Measurements from ENCODE around the gene XAGE3. TPM values are rescaled to one million over a fixed set of nuclear protein-coding genes. Genes with fewer than 3 reads are reported as not detected.
"Not testable (repeated sequence)": the region's sequence is repeated elsewhere in the genome, so short reads cannot be mapped to it uniquely, and the experiment has no call there.

XAGE3 gene, protein sequence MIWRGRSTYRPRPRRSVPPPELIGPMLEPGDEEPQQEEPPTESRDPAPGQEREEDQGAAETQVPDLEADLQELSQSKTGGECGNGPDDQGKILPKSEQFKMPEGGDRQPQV
- total RNA-seq = not detected in 2 replicates
- long read RNA-seq = 0 reads

DNA sequence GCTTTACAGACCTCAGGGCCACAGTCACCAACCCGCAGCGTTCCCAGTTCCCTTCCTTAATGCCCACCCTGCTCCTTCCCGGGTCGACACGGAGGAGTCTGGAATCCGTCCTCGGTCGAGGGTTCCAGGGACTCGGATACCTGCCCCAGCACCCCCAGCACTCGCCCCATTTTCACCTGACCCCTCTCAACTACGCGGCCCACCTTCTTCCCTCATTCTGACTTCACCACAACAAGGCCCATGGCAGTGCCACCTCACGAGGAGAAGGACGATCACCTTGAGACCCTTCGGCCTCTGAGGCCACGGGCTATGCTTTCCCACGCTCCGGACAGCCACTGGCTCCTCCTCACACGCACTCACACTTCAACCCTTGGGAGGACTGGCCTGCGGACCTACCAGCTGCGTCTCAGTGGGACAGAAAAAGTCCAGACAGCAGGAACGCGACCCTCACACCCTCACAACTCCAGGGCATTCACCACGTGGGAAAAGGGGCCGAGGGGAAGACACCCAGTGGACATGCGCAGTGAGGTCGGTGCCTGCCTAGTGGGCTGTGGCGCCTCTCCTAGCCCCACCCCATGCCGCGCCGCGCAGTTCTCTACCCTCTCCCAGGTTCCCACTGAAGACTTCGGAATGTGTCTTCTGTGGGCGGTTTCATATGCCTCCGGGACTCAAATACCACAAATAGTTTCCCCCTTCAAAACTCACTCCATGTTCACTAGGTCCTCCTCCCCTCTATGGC, at the start of gene XAGE3:
TSS of gene XAGE3 (minus strand) at position 474 of the 739 bp plus-strand sequence. CDS start 950 bp downstream, outside the sequence.
- TF ChIP-seq, protein P1, sequence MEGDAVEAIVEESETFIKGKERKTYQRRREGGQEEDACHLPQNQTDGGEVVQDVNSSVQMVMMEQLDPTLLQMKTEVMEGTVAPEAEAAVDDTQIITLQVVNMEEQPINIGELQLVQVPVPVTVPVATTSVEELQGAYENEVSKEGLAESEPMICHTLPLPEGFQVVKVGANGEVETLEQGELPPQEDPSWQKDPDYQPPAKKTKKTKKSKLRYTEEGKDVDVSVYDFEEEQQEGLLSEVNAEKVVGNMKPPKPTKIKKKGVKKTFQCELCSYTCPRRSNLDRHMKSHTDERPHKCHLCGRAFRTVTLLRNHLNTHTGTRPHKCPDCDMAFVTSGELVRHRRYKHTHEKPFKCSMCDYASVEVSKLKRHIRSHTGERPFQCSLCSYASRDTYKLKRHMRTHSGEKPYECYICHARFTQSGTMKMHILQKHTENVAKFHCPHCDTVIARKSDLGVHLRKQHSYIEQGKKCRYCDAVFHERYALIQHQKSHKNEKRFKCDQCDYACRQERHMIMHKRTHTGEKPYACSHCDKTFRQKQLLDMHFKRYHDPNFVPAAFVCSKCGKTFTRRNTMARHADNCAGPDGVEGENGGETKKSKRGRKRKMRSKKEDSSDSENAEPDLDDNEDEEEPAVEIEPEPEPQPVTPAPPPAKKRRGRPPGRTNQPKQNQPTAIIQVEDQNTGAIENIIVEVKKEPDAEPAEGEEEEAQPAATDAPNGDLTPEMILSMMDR (conservative IDR thresholded peaks at IDR 0.05) = no peak
- Mint-ChIP-seq H3K4me1 (no peaks in the 10 kb centered on the region), H3K27ac (ENCODE audit: unreplicated experiment) (no peak within 1 kb of the TSS), H3K27me3 (ENCODE audit: low read depth) (peaks cover 60% of the 10 kb centered on the region), H3K36me3 (ENCODE audit: low read depth) (no peaks in the 10 kb centered on the region), H3K9me3 (no peaks in the 10 kb centered on the region), H3K4me3 (no peak within 1 kb of the TSS)
- no peak for DNase-seq (ENCODE audit: low read depth, low spot score)

DNA sequence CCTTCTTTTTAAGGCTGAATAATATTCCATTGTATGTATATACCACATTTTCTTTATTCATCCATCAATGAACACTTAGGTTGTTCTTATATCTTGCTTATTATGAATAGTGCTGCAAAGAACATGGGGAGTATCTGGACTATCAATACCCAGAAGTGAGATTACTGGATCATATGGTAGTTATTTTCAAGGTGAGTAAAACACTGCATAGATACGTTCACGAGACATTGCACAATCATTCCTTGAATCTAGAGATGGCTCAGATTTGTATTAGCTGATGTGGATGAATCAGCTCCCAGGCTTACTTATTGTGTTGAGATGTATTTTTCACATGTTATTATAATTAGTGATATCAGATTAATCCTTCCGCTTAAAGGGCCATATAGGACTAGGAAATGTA, 46.8 kb upstream of the XAGE3 start:
- H3K36me3 Mint-ChIP-seq (ENCODE audit: low read depth); H3K4me3 Mint-ChIP-seq; H3K4me1 Mint-ChIP-seq; H3K27me3 Mint-ChIP-seq (ENCODE audit: low read depth); DNase-seq (ENCODE audit: low read depth, low spot score); H3K9me3 Mint-ChIP-seq; H3K27ac Mint-ChIP-seq (ENCODE audit: unreplicated experiment): not testable (repeated sequence)

DNA sequence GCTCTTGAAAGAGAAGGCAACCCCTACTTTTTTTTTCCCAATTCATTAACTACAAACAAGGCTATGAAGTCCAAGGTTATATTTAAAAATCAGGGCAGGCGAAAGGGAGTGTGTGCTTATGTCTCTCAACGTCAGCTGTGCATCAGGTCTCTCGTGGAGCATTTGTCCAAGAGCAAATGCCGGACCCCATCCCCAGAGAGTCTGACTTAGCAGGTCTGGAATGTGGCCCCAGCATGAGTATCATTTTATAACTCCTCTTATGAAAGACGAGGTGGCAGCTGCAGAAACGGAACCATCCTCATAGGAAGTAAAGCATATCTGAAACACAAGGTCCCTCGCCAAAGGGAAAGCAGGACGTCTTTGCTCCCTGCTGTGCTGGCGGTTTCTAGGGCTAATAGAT, 45.8 kb upstream of the XAGE3 start:
- not testable (repeated sequence) for H3K36me3 Mint-ChIP-seq (ENCODE audit: low read depth); DNase-seq (ENCODE audit: low read depth, low spot score); H3K4me1 Mint-ChIP-seq; H3K27me3 Mint-ChIP-seq (ENCODE audit: low read depth); H3K4me3 Mint-ChIP-seq; H3K9me3 Mint-ChIP-seq; H3K27ac Mint-ChIP-seq (ENCODE audit: unreplicated experiment)

DNA sequence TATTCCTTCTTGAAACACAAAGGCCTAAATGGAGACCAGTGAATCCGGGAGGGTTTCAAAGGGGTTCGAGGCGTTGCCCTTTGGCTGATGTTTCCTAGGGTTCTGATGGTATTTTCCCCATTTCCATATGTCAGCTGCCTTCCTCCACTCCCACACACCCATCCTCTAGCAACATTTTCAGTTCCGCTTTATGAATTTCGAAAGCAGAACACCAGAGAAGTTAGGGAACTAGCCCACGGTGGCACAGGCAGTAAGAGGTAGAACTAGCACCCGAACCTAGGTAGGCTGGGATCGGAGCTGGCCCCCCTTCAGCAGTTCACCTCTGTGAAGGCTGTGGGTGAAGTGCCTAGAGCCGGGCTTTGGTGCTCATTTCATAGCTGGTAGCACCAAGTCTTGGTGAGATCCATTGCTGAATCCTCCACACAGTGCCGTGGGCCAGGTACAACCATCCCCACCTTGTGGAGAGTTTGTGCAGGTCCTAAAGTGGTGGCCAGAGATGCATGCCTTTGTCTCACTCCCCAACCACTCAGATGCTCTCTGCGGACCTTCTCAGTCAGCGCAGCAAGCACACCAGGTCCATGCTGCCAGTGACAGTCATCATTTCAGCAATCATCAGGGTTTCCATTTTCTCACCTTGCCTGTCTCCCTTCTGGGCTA, 41.6 kb upstream of the XAGE3 start:
- H3K9me3 Mint-ChIP-seq; H3K27ac Mint-ChIP-seq (ENCODE audit: unreplicated experiment); H3K27me3 Mint-ChIP-seq (ENCODE audit: low read depth); DNase-seq (ENCODE audit: low read depth, low spot score); H3K4me3 Mint-ChIP-seq; H3K36me3 Mint-ChIP-seq (ENCODE audit: low read depth); H3K4me1 Mint-ChIP-seq: not testable (repeated sequence)

DNA sequence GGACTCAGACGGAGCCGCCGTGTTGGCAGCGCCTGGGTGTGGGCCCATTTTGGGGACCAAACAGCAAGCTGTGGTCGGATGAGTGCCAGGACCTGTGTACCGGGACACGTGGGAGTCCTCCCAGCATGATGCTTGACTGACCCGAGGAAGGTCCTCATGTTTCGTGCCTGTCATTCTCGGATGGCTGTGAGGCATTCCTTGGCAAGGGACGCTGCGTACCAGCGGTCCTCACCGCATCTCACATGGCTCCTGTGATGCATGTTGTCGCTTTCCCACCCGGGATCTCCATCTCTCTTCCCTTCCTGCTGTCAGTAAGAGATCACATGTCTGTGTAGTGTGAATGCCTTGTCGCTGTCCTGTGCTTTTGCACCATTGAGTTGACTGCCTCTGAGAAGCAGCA, 40.0 kb upstream of the XAGE3 start:
- not testable (repeated sequence) for H3K27ac Mint-ChIP-seq (ENCODE audit: unreplicated experiment); H3K36me3 Mint-ChIP-seq (ENCODE audit: low read depth); H3K27me3 Mint-ChIP-seq (ENCODE audit: low read depth)

DNA sequence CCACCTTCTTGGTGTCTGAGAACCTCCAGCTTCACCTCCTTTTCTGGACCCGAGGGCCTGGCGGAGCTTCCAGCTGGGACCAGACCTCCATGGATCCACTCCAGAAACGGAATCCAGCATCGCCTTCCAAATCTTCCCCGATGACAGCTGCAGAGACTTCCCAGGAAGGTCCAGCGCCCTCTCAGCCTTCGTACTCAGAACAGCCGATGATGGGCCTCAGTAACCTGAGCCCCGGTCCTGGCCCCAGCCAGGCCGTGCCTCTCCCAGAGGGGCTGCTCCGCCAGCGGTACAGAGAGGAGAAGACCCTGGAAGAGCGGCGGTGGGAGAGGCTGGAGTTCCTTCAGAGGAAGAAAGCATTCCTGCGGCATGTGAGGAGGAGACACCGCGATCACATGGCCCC, 39.3 kb upstream of the XAGE3 start:
- H3K27ac Mint-ChIP-seq (ENCODE audit: unreplicated experiment); H3K27me3 Mint-ChIP-seq (ENCODE audit: low read depth); H3K4me3 Mint-ChIP-seq; H3K9me3 Mint-ChIP-seq; H3K4me1 Mint-ChIP-seq; H3K36me3 Mint-ChIP-seq (ENCODE audit: low read depth); DNase-seq (ENCODE audit: low read depth, low spot score): not testable (repeated sequence)

More for the DNA sequence above, 40.0 kb upstream of the XAGE3 start:
- DNase-seq (ENCODE audit: low read depth, low spot score); H3K4me3 Mint-ChIP-seq; H3K4me1 Mint-ChIP-seq; H3K9me3 Mint-ChIP-seq: not testable (repeated sequence)

DNA sequence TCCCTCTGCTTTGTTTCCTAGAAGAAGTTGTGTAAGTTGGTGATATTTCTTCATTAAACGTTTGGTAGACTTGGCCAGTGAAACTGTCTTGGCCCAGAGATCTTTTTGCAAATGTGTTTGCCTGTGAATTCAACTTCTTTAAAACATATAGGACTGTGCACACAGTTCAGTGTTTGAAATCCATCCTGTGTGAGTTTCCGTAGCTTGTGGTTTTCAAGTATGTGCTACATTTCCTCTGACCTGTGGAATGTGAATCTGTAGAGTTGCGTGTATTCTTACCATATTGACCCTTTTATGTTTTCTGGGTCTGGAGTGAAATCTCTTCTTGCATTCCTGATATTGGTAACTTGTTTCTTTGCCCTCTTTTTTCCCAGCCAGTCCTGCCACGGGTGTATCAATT, 38.2 kb upstream of the XAGE3 start:
- H3K27ac Mint-ChIP-seq (ENCODE audit: unreplicated experiment); H3K9me3 Mint-ChIP-seq; DNase-seq (ENCODE audit: low read depth, low spot score); H3K27me3 Mint-ChIP-seq (ENCODE audit: low read depth); H3K36me3 Mint-ChIP-seq (ENCODE audit: low read depth); H3K4me3 Mint-ChIP-seq; H3K4me1 Mint-ChIP-seq: not testable (repeated sequence)

DNA sequence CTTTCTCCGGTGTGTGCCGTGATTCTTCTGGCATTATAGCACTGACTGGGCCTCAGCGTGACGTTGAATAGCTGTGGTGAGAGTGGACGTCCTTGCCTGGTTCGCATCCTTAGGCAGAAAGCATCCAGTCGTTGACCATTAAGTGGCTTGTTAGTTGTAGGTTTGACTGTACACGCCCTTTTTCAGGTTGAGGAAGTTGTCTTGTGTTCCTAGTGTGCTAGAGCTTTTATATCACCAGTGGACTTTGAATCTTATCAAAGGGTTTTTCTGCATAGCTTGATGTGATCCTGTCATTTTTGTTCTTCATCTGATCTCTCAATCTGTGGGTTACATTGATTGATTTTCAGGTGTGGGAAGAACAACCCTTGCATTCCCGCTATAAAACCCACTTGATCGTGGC, 37.6 kb upstream of the XAGE3 start:
- not testable (repeated sequence) for H3K27me3 Mint-ChIP-seq (ENCODE audit: low read depth); H3K4me1 Mint-ChIP-seq; H3K36me3 Mint-ChIP-seq (ENCODE audit: low read depth); H3K4me3 Mint-ChIP-seq; H3K27ac Mint-ChIP-seq (ENCODE audit: unreplicated experiment); DNase-seq (ENCODE audit: low read depth, low spot score); H3K9me3 Mint-ChIP-seq

DNA sequence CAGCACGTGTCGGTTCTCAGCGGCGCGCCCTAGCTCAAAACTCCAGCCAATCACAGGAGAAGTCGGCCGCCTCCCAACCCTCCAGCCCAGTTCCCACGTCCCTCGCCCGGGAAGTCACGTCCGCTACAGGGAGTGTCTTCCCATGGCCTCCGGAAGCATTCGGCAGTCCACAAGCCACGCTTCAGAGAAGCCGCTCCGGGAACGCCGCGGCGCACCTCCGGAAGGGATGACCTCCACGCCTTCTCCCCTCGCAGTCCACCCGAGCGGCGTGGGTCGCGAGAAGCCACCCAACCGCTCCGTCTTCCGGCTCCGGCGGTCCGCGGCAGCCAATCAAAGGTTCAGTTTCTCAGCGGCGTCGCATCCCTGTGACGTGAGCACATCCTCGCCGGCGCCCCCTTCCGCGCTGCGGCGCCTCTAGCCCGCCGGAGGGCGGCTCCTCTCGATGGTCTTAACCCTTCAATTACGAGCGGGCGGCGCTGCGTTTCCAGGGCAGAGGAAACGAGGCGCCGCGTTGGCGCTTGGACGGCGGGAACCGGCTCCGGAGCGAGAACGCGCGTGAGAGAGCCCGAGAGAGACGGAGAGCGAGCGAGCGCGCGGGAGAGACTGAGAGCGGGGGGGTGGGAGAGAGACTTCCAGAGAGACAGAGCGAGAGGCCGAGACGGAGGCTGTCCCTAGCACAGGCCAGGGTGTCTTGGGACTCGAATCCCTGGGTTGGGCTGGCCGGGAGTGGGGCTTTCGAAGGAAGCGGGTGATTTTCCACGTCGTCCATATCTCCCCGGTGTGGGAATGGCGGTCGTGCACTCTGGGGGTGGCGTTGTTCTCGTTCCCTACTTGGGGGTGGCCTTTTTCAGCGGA, 29.2 kb upstream of the XAGE3 start, which contains the start of gene FAM156B:
TSS of gene FAM156B (plus strand) at position 476 of the 855 bp plus-strand sequence. CDS start 9,896 bp downstream, outside the sequence.
- not testable (repeated sequence) for H3K4me3 Mint-ChIP-seq; H3K27ac Mint-ChIP-seq (ENCODE audit: unreplicated experiment); H3K9me3 Mint-ChIP-seq; H3K27me3 Mint-ChIP-seq (ENCODE audit: low read depth); DNase-seq (ENCODE audit: low read depth, low spot score); H3K36me3 Mint-ChIP-seq (ENCODE audit: low read depth); H3K4me1 Mint-ChIP-seq

DNA sequence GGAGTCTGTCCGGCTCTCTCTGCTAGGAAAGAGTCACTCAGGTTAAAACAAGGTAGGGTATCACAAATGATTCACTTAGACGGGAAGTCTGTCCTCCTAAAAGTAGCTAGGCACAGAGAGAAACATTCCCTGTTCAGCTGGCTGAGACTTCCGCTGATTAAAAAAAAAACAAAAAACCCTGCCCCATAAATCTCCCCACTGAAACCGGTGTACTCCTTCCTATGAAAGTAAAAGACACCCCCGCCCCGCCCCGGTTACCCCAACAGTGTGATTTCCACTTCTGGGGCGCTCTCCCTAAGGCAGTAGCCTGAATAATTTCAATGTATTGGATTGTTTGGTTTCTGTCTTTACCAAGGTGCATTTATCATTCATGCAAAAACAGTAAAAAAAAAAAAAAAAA, 28.6 kb upstream of the XAGE3 start:
- not testable (repeated sequence) for H3K27me3 Mint-ChIP-seq (ENCODE audit: low read depth); H3K4me1 Mint-ChIP-seq; H3K36me3 Mint-ChIP-seq (ENCODE audit: low read depth); H3K9me3 Mint-ChIP-seq; H3K27ac Mint-ChIP-seq (ENCODE audit: unreplicated experiment); H3K4me3 Mint-ChIP-seq; DNase-seq (ENCODE audit: low read depth, low spot score)

DNA sequence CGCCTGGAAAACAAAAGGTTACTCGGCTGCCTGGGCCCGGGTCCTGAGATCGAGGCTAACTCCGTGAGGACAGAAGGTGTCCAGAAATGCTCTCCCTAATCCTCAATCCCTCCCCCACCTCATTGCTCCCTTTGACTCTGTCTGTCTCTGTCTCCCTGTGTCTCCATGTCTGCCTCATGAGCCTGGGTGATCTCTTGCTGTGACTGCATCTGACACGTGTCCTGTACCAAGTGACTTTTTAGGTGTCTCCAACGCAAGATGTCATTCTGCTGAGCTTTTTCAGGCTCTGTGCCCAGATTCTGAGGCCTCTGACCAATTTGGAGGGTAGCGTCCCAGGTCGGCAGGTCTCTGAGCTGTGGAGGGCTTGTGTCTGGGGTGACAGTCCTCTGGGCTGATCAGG, 20.2 kb upstream of the XAGE3 start:
- H3K9me3 Mint-ChIP-seq; DNase-seq (ENCODE audit: low read depth, low spot score); H3K36me3 Mint-ChIP-seq (ENCODE audit: low read depth); H3K4me3 Mint-ChIP-seq; H3K27ac Mint-ChIP-seq (ENCODE audit: unreplicated experiment); H3K27me3 Mint-ChIP-seq (ENCODE audit: low read depth); H3K4me1 Mint-ChIP-seq: not testable (repeated sequence)

DNA sequence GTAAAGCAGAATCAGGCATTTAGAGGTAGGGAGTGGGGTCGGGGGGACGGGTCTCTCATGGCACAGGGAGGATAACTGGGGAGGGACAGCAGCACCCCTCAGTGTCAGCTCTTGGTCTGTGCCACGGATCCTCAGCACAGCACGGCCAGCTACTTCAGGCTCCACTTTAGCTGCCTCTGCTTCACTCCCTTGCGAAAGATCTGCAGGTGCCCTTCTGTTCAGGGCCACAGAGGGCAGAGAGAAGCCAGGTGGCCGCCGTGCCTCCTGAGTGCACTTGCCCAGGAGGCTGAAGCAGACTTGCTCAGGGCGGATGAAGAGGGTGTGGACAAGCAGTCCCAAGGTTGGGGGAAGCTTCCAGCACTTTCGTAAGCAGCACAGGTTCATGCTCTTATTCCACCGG, 19.6 kb upstream of the XAGE3 start:
- H3K27ac Mint-ChIP-seq (ENCODE audit: unreplicated experiment); H3K36me3 Mint-ChIP-seq (ENCODE audit: low read depth); H3K4me3 Mint-ChIP-seq; H3K27me3 Mint-ChIP-seq (ENCODE audit: low read depth); H3K4me1 Mint-ChIP-seq; DNase-seq (ENCODE audit: low read depth, low spot score); H3K9me3 Mint-ChIP-seq: not testable (repeated sequence)

Data from neural crest cell (in vitro differentiated cells).